HepG2 (cell line): Measurements from ENCODE around the gene ANKRD60. TPM values are rescaled to one million over a fixed set of nuclear protein-coding genes. Genes with fewer than 3 reads are reported as not detected.

Experiments used
- BRCA1 ChIP-seq: sonication (generic); formaldehyde crosslinking; IDR thresholded peaks from 2 replicates; pipeline ENCODE4 v1.4.0; 2020; ENCODE audit warnings: missing genetic modification reagents
- CBX5 ChIP-seq: sonication (generic); formaldehyde crosslinking; IDR thresholded peaks from 2 replicates; pipeline ENCODE4 v1.4.0; 2020; ENCODE audit warnings: missing genetic modification reagents, borderline replicate concordance
- CREB3 ChIP-seq: sonication (generic); formaldehyde crosslinking; IDR thresholded peaks from 2 replicates; pipeline ENCODE4 v1.5.0; 2020; ENCODE audit warnings: missing genetic modification reagents
- FOXJ3 ChIP-seq: sonication (generic); formaldehyde crosslinking; IDR thresholded peaks from 2 replicates; pipeline ENCODE4 v1.4.0; 2020; ENCODE audit warnings: missing genetic modification reagents, mild to moderate bottlenecking, borderline replicate concordance
- KLF6 ChIP-seq: IDR thresholded peaks from 2 replicates; pipeline ENCODE4 v1.8.0; 2016; ENCODE audit warnings: missing biosample characterization, missing genetic modification reagents
- MYC ChIP-seq: sonication (generic); formaldehyde crosslinking; IDR thresholded peaks from 2 replicates; pipeline ENCODE4 v1.9.0; 2021; ENCODE audit warnings: missing genetic modification reagents, borderline replicate concordance
- NCOA5 ChIP-seq: sonication (generic); formaldehyde crosslinking; IDR thresholded peaks from 2 replicates; pipeline ENCODE4 v1.4.0; 2020; ENCODE audit warnings: missing genetic modification reagents
- NCOR1 ChIP-seq: fragments of 200-600 bp; sonication (generic); IDR thresholded peaks from 2 replicates; pipeline ENCODE4 v1.7.0; 2017; ENCODE audit warnings: antibody characterized with exemption, low read length, borderline replicate concordance
- NFKB2 ChIP-seq: sonication (generic); formaldehyde crosslinking; IDR thresholded peaks from 2 replicates; pipeline ENCODE4 v1.4.0; 2020; ENCODE audit warnings: missing genetic modification reagents, borderline replicate concordance
- NR0B2 ChIP-seq: sonication (generic); formaldehyde crosslinking; IDR thresholded peaks from 2 replicates; pipeline ENCODE4 v1.4.0; 2020; ENCODE audit warnings: mild to moderate bottlenecking, missing genetic modification reagents
- NR3C1 ChIP-seq: sonication (generic); formaldehyde crosslinking; IDR thresholded peaks from 2 replicates; pipeline ENCODE4 v1.4.0; 2020; ENCODE audit warnings: missing genetic modification reagents
- RFX1 ChIP-seq: fragments of 450-650 bp; IDR thresholded peaks from 2 replicates; pipeline ENCODE4 v1.6.1; 2017
- SAP130 ChIP-seq: IDR thresholded peaks from 2 replicates; pipeline ENCODE4 v1.6.1; 2016; ENCODE audit warnings: low read depth
- SMARCE1 ChIP-seq: fragments of 450-650 bp; IDR thresholded peaks from 2 replicates; pipeline ENCODE4 v1.6.1; 2017; ENCODE audit warnings: borderline replicate concordance
- TCF7 ChIP-seq: sonication (generic); IDR thresholded peaks from 2 replicates; pipeline ENCODE4 v1.6.1; 2016; ENCODE audit warnings: antibody characterized with exemption, low read depth
- TEF ChIP-seq: sonication (generic); formaldehyde crosslinking; IDR thresholded peaks from 2 replicates; pipeline ENCODE4 v1.5.0; 2020; ENCODE audit warnings: missing genetic modification reagents
- YY1 ChIP-seq: IDR thresholded peaks from 2 replicates; pipeline ENCODE4 v1.6.1; 2011; ENCODE audit warnings: low read length, low read depth, moderate library complexity, mild to moderate bottlenecking; ENCODE audit not compliant: insufficient read depth, insufficient replicate concordance
- ZFP1 ChIP-seq: IDR thresholded peaks from 2 replicates; pipeline ENCODE4 v1.6.1; 2016
- ZFP90 ChIP-seq: sonication (generic); formaldehyde crosslinking; IDR thresholded peaks from 2 replicates; pipeline ENCODE4 v1.8.0; 2022; ENCODE audit warnings: missing genetic modification reagents, mild to moderate bottlenecking, inconsistent platforms, borderline replicate concordance
- ZNF501 ChIP-seq: sonication (generic); formaldehyde crosslinking; IDR thresholded peaks from 2 replicates; pipeline ENCODE4 v1.5.1; 2020; ENCODE audit warnings: mild to moderate bottlenecking, moderate library complexity, missing genetic modification reagents
- ZNF543 ChIP-seq: sonication (generic); formaldehyde crosslinking; IDR thresholded peaks from 2 replicates; pipeline ENCODE4 v1.4.0; 2020; ENCODE audit warnings: mild to moderate bottlenecking, missing genetic modification reagents
- ZNF549 ChIP-seq: sonication (generic); formaldehyde crosslinking; IDR thresholded peaks from 2 replicates; pipeline ENCODE4 v1.5.0; 2020; ENCODE audit warnings: missing genetic modification reagents
- ZNF616 ChIP-seq: sonication (generic); formaldehyde crosslinking; IDR thresholded peaks from 2 replicates; pipeline ENCODE4 v1.5.0; 2020; ENCODE audit warnings: low read depth, mild to moderate bottlenecking, missing genetic modification reagents
- ZNF629 ChIP-seq: sonication (generic); formaldehyde crosslinking; conservative IDR thresholded peaks from 2 replicates; pipeline ENCODE4 v1.5.0; 2020; ENCODE audit warnings: missing genetic modification reagents
- ZNF678 ChIP-seq: sonication (generic); formaldehyde crosslinking; IDR thresholded peaks from 2 replicates; pipeline ENCODE4 v1.4.0; 2020; ENCODE audit warnings: mild to moderate bottlenecking, missing genetic modification reagents
- ZNF749 ChIP-seq: sonication (generic); formaldehyde crosslinking; IDR thresholded peaks from 2 replicates; pipeline ENCODE4 v1.8.0; 2022; ENCODE audit warnings: mild to moderate bottlenecking, missing genetic modification reagents, moderate library complexity, borderline replicate concordance
- ZNF75D ChIP-seq: sonication (generic); formaldehyde crosslinking; IDR thresholded peaks from 2 replicates; pipeline ENCODE4 v1.8.1; 2023; ENCODE audit warnings: missing genetic modification reagents, mild to moderate bottlenecking, borderline replicate concordance
- ZNF776 ChIP-seq: sonication (generic); formaldehyde crosslinking; IDR thresholded peaks from 2 replicates; pipeline ENCODE4 v1.4.0; 2020; ENCODE audit warnings: mild to moderate bottlenecking, missing genetic modification reagents
- ZNF800 ChIP-seq: sonication (generic); formaldehyde crosslinking; IDR thresholded peaks from 2 replicates; pipeline ENCODE4 v1.4.0; 2020; ENCODE audit warnings: missing genetic modification reagents
- polyA plus RNA-seq, 8 experiments: library from polyadenylated mRNA; depleted of rRNA in 3 of 8; stranded (reverse) in 7 of 8; unstranded in 1 of 8; fragments of >200 nt; fragmentation: Illumina TruSeq in 4 of 8; extraction: Trizol in 4 of 8; gene quantifications; 2 replicates each; pipeline versions ENCODE4 v1.2.1 to v1.2.3, GENCODE V29; 2011 to 2016; ENCODE audit warnings: low read depth in 4 of 8, missing spikeins in 1 of 8, mixed read lengths in 1 of 8; ENCODE audit not compliant: insufficient read depth in 1 of 8
- total RNA-seq, 5 experiments: library from RNA; depleted of rRNA; stranded (reverse); fragments of >200 nt; fragmentation: Illumina TruSeq; extraction: Trizol; gene quantifications; 2 replicates each; pipeline ENCODE4 v1.2.3, GENCODE V29; 2016; ENCODE audit warnings: low read depth in 1 of 5

The ANKRD60 gene
- total and polyA plus RNA-seq, 2 of the 13 experiments (the other 11 are each of a cell fraction or from before 2014, with no cell fraction given), result not detected

GRCh38 chr20:58209652-58210397, 18.6 kb downstream of the ANKRD60 start (continued):
- 0 out of 2 replicates have a peak, but pooled peaks have one; percentile 80 for TF ChIP-seq ZNF800
- no peak for TF ChIP-seq SMARCE1
- 0 out of 2 replicates have a peak, but pooled peaks have one; percentile 51 for TF ChIP-seq ZFP90
- no peak for TF ChIP-seq TEF (CRISPR knock-in tag)
- no peak for TF ChIP-seq NR0B2 (CRISPR knock-in tag)
- peak; percentile 78; the same call in 1 of the 2 replicates for TF ChIP-seq MYC (CRISPR knock-in tag)
- TF ChIP-seq ZNF678 (CRISPR knock-in tag), result no peak
- no peak for TF ChIP-seq CREB3 (CRISPR knock-in tag)
- no peak for TF ChIP-seq ZNF776
- peak; percentile 83 for TF ChIP-seq YY1
- TF ChIP-seq NCOR1, result no peak
- TF ChIP-seq ZNF629 (CRISPR knock-in tag), result no peak
- no peak for TF ChIP-seq BRCA1 (CRISPR knock-in tag)
- TF ChIP-seq ZNF616 (CRISPR knock-in tag), result no peak
- TF ChIP-seq RFX1, result no peak
- peak; percentile 85; the same call in 1 of the 2 replicates for TF ChIP-seq ZNF749 (CRISPR knock-in tag)
- TF ChIP-seq ZNF549, result no peak
- peak; percentile 71 for TF ChIP-seq ZNF501 (CRISPR knock-in tag)
- TF ChIP-seq ZFP1, result 0 out of 2 replicates have a peak, but pooled peaks have one; percentile 45
- peak; percentile 76; the same call in 1 of the 2 replicates for TF ChIP-seq CBX5 (CRISPR knock-in tag)
- 0 out of 2 replicates have a peak, but pooled peaks have one; percentile 25 for TF ChIP-seq SAP130 (CRISPR knock-in tag)
- TF ChIP-seq TCF7, result no peak
- no peak for TF ChIP-seq NR3C1 (CRISPR knock-in tag)
- no peak for TF ChIP-seq ZNF75D (CRISPR knock-in tag)
- TF ChIP-seq FOXJ3 (CRISPR knock-in tag), result no peak
- TF ChIP-seq ZNF543 (CRISPR knock-in tag), result no peak
- peak; percentile 91; the same call in 1 of the 2 replicates for TF ChIP-seq NFKB2 (CRISPR knock-in tag)
- TF ChIP-seq KLF6 (CRISPR knock-in tag), result 0 out of 2 replicates have a peak, but pooled peaks have one; percentile 60
- no peak for TF ChIP-seq NCOA5 (CRISPR knock-in tag)
